Smooth muscle cell of the brain vasculature (primary cell): ENCODE results near the gene COA1.

ENCODE experiments used
- DNase-seq: peaks from one replicate; pipeline ENCODE4 v3.0.0-alpha.2; 2012; ENCODE audit warnings: low read depth, low spot score

COA1 gene

DNA sequence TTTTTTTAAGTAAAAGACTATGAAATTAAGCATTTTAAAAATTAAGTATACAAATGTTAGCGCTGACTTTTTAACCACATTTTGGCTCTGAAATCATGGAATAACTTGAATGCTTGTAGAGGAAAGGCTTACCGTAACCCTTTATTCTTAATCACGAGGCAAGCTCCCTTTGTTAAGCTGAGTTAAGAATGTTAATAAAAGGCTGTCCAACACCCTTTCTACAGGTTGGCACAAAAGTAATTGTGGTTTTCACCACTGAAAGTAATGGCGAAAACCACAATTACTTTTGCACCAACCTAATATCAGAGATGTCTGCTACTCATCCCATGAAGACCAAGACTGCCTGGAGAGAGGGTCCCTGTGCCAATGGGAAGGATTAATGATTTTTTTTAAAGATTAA lies 75.9 kb downstream of the COA1 start:
- DNase-seq: no peak

DNA sequence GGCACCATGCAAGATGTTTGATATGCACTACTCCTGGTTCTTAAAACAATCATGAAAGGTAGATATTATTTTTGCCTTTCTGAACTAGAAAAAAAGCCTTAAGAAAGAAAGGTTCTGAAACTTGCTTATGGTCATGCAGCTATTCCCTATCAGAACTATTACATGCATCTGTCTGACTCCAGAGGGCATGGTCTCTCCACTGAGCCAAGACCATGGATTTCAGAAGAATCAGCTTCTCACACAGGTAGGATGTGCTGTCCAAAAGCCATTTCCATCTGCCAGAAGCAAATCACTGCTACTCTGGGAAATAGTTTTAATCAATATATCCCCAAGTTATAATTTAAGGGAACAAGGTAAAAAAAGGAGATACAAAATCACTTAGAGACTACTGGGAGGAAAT lies 77.0 kb downstream of the COA1 start:
- no peak for DNase-seq

DNA sequence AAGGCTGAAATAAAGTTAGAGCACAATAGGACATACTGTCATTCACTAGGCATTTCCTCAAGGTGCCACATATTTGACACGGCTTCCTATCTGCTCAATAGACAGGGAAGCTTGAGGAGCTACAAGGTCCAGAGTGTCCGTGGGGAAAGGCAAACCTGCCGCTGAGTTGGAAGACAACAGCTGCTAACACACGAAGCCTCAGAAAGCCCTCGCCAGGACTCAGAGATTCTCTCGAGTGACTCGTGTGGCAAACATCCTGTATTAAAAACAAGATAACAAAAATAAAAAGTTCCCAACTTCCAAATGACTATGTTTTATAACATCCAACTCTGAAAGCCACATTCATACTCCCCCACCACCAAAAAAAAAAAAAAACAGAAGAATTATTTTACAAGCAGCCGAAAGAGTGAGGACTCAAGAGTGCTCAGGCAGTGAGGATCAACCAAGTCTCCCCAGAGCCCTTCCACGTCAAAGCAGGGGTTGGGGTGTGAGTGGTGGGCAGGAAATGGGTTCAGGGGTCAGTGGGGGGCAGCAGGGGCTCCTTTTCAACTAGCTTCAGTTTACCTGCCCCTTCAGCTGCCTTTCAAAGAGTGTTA lies 78.8 kb downstream of the COA1 start:
- no peak for DNase-seq

DNA sequence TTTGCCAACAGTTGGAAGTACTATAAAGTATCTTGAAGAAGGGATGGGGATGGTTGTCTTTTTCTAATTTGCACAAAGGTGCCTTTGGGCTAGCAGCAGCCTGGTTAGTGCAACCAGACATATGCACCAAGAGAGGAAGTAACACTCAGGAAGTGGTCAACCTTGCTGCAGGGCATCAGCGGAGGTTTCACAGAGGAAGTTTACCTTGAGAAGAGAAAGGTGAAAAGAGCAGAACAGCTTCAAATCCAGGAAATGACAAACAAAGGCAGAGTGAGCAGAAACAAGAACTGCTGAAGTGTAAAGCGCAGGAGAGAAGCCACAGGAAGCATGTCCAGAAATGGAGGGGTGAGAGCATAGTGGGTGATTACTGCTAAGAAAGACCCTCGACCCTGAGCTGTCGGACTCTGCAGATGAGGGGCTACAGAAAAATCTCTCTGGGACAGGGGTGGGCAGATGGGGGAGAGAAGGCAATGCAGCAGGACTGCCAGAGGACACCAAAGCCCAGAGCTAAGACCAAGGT lies 79.5 kb downstream of the COA1 start:
- no peak for DNase-seq

DNA sequence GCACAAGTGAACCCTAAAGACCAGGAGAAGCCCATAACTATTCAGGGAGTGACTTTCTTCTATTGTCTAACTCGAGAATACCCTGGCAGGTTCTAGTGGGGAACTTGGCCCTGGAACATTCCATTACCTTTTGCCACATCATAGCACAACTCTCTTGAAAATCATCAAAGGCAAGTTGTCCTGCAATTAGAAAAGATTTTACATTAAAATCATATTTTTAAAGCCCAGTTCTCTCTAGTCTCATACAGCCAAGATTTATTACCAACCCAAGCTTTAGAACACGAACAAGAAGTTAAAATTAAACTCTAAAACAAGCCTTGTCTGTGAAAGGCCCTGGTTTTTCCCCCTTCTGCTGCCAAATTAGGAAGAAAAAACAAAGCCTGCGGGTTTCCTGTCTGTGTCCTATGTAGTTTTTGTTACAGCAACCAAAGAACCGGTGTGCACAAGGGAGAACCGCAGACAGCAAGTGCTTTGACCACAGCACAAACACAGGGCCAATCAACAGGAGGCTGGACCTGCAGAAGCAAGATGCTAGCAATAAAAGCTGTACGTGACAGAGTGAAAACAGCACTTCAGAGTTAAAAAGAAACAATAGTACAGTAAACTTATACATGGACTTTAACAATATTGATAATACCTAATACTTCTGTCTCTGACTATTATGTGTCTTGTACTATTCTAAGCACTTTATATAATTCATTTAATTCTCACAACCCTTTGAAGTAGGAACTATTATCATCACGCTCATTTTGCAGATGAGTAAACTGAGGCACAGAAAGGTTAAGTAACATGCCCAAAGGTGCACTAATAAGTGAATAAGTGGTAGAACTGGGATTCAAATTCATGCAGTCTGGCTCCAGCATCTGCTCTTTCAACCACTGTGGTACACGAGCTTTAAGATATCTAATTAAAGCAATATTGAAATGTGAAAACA lies 80.6 kb downstream of the COA1 start:
- DNase-seq: no peak

DNA sequence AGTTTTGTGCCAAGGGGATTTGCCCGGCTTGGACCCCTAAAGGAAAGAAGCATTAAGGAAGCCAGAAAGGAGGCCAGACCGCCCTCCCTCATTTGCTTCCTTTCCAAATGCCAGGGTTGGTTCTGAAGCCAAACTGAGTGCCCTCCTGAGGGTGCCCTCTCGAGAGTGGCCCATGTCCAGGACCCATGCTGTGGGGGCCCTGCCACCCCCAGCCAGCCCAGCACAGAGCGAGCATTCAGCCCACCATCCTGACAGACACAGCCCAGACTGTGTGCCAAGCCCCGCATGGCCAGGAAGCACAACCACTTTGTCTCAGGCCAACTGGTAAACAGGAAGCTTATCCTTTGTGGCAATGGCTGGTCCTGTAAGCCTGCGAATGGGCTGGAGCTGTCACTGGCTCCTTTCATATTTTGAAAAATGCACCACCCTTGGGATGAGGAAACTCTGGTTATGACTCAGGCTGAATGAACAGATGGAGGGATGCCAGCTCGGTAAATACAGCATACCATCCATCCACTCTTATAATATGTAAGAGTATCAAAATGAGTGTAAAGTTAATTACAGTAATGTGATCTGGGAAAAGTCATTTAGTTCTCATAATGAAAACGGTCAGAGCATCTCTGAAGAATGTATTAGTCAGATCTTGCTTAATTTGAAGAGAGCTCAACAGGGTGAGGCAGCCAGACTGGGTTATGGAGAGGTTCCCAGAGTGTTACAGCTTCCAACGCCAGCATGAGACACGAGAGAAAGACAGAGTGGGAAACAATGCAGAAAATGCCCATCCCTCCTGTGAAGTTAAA lies 81.5 kb downstream of the COA1 start:
- peak; percentile 77 for DNase-seq

DNA sequence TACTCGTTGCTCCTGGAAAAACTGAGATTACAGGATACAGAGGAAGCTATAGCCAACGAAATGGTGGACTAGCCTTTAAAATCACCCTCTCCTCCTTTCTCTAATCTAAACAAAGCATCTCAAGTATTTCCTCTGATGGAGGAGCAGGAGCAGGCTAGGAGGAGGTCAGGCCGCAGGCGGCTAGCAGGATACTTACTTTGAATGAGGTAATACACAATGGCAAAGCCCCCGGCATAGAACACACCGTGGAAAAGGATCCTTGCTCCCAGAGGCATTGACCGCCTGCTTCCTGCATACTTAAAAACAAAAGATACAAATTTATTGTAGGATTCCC lies 82.0 kb downstream of the COA1 start:
- DNase-seq: no peak

DNA sequence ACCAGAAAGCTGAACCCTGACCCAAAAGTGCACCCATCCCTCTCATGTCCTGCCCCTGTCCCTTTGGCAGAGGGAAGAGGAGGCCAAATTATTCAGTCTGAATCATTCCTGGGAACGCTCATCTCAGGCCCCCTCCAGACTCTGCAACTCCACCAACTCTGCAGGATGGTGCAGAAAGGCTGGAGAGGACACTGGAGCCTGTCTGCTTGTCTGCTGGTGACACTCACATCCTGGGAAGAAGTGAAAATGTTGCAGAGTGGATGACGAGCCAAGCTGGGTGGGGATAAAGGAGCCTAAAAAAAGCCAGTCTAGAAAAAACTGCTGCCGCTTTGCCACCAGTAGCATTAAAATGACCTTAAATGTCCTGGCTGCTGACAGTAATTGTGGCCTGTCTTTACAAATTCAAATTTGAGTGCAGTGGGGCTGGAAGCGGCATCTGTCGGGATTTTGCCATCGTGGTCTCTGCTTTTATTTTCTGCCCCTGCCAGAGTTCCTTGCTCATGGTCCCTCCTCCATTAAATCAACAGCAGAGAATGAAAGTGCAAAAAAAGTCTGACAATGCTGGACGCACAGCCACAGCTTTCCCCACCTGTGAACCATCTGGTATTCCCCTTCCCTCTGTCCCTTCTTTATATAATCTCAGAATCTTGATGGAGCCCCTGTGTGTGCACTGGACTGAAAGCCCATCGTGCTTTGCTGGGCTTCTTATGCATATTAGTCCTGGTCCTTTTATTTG lies 82.6 kb downstream of the COA1 start:
- DNase-seq: no peak

DNA sequence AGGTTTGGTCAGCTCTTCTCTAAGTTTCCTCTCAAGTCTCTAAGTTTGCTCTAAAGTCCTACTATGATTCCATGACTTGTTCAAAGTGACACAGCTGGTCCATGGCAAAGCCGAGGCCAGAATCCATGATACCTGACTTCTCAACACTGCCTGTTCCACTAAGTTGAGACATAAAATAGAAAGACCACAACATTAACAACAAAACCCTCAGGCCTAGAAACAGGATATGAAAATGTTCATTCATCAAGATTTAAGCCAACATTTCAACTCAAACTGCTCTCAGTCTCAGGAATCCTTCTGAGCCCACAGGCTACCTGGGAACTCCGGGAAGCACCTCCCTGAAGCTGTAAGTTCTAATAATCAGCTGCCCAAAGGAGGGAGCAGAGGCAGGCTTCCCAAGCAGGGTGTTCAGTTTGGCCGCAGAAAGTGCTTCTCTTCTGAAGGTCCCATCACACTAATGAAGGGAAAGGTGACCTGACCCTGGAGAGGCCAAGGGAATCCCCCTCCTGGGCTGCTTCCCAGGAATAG lies 83.6 kb downstream of the COA1 start:
- no peak for DNase-seq

DNA sequence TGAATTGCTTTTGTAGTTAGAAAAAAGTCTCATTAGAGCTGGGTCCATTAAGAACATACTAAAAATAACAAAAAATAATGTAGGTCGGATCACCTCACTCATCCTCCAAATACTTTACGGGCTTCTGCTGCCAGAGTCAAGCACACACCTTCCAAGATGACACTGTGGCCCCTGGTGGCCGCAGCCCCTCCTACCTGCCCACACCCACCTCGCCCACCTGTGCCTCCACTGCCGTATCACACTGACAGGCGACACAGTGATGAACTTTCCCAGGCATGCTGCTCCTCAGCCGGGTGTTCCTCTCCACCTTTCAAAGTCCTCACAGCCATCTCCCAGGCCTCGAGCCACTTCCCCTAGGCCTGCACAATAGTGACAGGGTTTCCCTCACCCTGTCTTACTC lies 85.5 kb downstream of the COA1 start:
- no peak for DNase-seq

DNA sequence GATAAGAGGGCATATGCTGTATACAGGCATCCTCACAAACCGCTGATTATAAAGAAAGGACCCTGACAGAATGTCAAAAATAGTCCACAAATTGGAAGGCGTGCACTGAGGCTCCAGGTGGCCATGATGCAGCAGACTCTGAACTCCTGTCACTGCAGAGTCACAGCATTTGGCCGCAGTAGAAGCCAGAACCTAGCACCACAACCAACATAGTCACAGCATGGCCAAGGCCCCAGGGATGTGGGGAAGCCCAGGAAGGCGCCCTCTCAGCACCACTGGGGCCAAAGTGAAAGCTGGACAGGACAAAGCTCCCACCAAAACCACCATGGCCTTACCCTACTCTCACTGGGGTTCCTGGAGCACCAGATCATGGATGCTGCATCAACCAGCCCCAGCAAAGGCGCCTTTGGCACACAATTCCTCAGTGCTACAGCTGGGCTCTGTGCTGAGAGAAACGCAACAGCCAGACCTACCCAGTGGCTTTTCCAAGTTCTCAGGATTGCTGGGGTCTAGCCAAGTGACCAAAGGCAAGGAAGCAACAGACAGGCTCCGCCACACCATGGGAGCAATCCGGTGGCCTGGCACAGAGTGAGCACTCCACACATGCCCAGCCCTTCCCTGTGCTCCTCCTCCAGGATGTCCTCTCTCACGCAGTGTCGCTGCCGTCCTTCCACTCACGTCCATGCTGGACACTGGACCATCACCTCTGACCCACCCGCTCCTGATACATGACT lies 86.3 kb downstream of the COA1 start:
- no peak for DNase-seq

DNA sequence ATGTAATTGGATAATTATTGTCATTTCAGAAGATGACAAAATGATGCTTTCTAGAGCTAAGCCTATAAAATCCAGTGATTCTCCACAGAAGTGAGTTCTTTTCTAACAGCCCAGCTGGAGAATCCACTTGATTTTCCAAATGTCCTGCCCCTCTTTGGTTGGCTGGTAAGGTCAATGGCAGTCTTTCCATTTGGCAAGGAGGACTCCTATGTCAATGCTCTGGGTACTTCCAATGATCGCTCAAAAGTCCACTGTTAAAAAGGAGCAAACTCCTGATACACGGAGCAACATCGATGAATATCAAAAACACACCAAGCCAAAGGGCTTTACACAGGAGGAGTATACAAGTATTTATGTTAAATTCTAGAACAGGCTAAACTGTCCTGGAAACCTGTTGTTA lies 88.6 kb downstream of the COA1 start:
- no peak for DNase-seq

DNA sequence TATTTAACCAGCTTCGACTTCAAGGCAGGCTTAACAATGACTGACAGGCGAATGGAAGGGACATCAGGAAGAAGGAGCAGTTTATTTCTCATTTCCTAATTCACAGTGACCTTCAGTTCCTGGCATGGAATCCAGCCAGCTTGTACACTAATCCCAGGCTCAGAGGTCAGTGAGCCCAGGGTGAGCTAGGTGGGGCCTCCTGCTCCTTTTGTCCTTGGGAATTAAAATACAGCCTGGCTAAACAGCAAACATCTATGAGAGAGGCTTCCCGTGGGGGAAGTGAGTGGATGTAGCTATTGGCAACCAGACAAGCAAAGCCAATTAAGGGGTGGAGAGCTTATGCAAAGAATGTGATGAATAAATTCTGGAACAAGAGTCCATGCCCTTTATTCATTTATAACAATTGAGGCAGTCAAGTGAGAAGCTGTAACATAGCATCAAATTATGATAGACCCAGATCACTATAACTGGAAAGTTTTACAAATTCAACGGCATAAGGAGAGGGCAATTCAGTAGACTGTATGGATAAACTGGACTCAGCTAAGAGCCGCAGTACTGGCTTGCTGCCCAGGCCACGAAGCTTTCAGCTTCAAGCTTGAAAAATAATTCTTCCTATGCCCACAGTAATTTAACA lies 89.3 kb downstream of the COA1 start:
- DNase-seq: no peak

DNA sequence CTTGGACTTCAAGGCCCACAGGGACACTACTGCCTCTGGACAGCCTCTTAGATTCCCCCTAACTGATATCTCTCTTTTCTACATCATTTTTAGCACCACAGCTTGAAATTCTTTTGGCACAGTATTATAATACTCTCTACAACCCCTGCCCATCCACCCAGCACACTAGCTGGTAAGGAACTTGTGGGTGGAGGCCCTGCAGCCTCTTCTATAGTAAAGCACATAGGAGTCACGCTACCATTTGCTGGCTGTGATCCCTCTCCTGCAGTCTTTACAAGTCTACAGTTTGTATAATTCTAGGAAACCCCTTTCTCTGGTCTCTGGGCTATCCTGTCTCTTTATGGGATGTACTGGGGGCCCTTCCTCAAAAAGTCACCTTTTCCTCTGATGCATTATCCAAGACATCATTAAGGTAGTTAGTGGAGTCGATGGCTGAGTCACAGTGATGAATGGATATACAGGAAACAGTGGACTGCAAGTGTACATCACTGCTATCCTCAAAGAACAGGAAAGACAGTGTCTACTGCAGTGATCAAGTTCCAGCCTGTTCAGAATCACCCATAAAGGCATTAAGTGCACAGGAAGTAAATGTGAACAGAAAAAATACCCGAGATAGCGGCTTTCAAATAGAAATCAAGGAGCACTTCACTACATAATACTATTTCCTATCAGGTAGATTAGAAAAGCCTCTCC lies 92.1 kb downstream of the COA1 start:
- no peak for DNase-seq

DNA sequence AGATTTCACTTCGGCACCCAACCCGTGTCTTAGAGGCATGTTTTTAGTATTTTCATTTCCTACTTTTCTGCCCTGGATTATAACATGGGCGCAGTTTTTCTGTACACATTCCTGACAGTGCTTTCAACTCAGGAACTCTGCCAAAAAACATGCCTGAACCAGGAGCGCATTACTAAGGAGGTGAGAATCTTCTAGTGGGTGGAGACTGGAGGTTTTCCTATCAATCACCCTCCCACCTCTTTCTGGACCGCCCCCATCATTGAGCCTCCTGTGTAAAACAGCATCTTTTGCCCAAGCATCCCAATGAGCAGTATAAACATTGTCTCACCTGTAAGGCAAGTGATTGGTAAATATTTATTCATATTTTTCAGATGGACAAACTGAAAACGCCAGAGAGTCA lies 93.2 kb downstream of the COA1 start:
- DNase-seq: no peak

DNA sequence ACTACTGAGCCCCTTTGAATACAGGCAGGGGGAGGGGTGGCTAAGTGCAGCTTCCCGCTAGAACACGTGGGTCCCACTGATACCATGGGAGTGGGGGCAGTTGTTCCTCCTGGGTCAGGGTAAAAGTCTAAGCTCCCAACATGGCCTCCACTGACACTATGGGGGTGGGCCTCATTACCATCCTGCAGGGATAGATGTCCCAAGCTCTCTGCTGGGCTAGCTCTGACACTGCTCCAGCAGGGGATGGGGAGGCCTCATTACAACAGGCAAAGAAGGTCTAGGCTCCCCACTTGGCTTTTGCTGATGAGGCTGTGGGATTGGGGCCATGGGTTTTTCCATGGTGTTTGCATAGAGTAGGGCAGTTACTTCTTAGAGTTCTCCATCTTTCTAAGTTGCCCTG lies 94.9 kb downstream of the COA1 start:
- no peak for DNase-seq

DNA sequence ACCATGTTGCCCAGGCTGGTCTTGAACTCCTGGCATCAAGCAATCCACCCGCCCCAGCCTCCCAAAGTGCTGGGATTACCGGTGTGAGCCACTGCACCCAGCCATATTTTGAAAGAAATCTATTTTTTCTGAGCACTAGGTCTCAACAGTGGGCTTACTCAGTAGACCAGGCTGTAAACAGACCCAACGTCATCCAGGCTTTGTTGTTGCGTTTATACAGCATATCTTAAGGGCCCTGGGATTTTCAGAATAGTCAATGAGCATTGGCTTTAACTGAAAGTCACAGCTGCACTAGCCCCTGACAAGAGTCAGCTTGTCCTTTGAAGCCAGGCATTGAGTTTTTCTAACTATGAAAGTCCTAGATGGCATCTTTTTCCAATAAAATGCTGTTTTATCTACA lies 96.6 kb downstream of the COA1 start:
- no peak for DNase-seq

DNA sequence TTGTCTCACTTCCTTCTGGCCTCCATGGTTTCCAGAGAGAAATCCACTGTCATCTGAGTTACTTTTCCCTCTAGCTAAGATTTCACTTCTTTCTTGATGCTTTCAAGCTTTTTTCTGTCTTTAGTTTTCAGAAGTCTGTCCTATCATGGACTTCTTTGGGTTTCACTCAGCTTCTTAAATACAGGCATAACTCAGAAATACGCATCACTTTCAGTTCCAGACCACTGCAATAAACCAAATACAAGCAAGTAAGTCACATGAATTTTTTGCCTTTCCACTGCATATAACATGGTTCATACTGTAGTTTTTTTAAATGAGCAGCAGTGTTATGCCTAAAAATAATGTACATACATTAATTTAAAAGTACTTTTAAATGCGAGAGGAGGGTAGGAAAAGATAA lies 97.8 kb downstream of the COA1 start:
- no peak for DNase-seq

DNA sequence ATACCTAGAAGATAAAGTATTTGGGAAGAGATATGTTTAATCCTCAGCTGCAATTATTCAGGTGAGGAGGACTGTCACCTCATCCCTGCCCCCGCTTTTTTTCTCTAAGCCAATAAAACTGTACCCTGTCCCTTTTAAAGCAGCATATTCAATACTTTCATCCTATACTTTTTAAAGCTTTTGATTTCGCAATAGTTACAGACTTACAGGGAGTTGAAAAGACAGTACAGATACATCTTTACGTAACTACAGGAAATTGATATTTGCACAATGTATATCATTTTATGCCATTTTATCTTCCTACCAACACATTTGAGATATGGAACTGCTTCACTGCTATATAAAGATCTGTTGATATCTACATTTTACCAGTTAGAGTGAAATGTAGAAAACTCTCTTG lies 98.8 kb downstream of the COA1 start:
- DNase-seq: no peak

DNA sequence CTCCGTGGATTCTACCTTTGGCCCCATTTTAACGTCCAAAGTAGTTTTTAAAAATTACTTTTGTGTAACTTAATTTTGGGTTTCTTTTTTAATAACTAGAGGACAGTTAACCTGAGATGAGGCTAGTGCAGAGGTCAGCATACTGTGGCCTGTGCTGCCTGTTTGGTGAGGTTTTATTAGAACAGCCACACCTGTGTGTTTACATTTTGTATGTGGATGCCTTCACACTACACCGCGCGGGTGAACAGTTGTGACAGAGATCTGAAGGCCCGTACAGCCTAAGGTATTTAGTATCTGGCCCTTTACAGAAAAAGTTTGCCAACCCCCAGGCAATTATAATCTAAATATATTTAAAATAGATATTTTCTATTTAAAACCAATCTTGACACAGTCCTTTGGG lies 99.5 kb downstream of the COA1 start:
- DNase-seq: no peak
